ENCODE measurements around the gene ASCC1. TPM values are rescaled to one million over a fixed set of nuclear protein-coding genes. Genes with fewer than 3 reads are reported as not detected.
A peak's percentile ranks its signal among the peaks of the same experiment; 100 is the strongest.

Gene ASCC1
- total and polyA plus RNA-seq, 2 donors (not counting 3 experiments of a cell fraction or from before 2014, with no cell fraction given) = 16.0 to 24.9 TPM

DNA sequence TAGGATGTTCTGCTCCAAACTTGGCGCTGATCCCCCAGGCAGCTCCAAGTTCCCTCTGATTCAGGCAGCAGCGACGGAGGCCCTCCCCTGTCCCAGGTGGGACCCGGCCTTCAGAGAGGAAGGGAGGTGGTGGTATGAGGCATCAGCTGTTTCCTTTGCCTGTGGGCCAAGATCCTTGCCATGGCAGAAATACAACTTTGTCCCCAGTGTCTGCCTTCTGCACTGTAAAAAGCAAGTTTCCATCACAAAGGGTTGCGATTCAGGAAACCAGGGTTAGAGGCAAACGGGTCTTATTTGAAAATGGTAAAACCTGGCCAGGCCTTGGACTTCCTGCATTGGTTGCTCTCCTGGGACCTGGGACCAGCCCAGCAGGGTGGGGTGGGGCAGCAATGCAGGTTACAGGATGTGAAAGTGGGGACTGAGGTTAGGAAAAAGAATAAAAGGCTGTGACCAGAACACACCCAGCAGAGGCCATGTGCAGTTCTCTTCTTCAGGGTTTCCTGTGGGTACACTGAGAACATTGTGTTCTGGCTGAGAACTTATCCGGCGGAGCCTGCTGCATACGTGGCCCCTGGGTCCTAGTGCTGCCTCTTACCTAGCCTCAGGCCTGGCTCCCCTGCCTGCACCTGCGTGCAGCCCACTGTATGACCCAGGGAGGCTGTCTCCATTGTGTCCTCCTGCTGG is 32.5 kb upstream of the ASCC1 start:
- Histone ChIP-seq H3K27me3 (ENCODE audit: control insufficient read depth in 2 of 2, insufficient read depth in 2 of 2, low read length in 2 of 2) (no peaks in the 10 kb centered on the region), H3K4me1 (ENCODE audit: control insufficient read depth, extremely low read depth, insufficient read depth, low read length) (peaks cover 39% of the 10 kb centered on the region), H3K27ac (ENCODE audit: insufficient read depth, low read depth, low read length) (peak overlapping the region; percentile 89), H3K79me2 (ENCODE audit: control insufficient read depth, insufficient read depth, low read length) (no peaks in the 10 kb centered on the region), H3K9ac (replicated peaks; ENCODE audit: extremely low read depth, insufficient read depth, low read length) (peak overlapping the region; percentile 64), H4K20me1 (replicated peaks; ENCODE audit: control insufficient read depth, extremely low read depth, insufficient read depth, low read length) (no peaks in the 10 kb centered on the region), H3K4me2 (ENCODE audit: insufficient read depth, low read length) (peak overlapping the region; percentile 17), H3K9me3 (replicated peaks; ENCODE audit: control insufficient read depth, insufficient read depth, low read length) (no peaks in the 10 kb centered on the region), H3K36me3 (ENCODE audit: control insufficient read depth in 2 of 2, extremely low read depth in 1 of 2, insufficient read depth in 2 of 2, low read length in 2 of 2) (no peaks in the 10 kb centered on the region), H3K9me1 (replicated peaks; ENCODE audit: control insufficient read depth, extremely low read depth, insufficient read depth, low read length) (no peaks in the 10 kb centered on the region), H2AFZ (ENCODE audit: low read depth, low read length) (peak overlapping the region; percentile 6), H3K4me3 (replicated peaks in 1 of 3; ENCODE audit: insufficient read depth in 1 of 3, low read depth in 1 of 3, low read length in 3 of 3) (no peak overlapping the region)
- peak; percentile 91 for DNase-seq (ENCODE audit: low read depth, low spot score)
- intact Hi-C loops (cut with micrococcal nuclease) = loop anchor here (1.0 to 2.0 kb wide), 3 partner anchors 25 to 80 kb away; partner anchors contain the start of gene DDIT4
- TSS peak; percentile 25 for BruUV-seq (replicated peaks)
- TF ChIP-seq, protein P1, sequence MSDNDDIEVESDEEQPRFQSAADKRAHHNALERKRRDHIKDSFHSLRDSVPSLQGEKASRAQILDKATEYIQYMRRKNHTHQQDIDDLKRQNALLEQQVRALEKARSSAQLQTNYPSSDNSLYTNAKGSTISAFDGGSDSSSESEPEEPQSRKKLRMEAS (IDR thresholded peaks at IDR 0.05; ENCODE audit: insufficient read depth, insufficient read length) = no peak
- TF ChIP-seq FOS (IDR thresholded peaks at IDR 0.05; ENCODE audit: borderline replicate concordance, insufficient read depth, low read length) = no peak
- TF ChIP-seq GATA2 (IDR thresholded peaks at IDR 0.05; ENCODE audit: insufficient read depth, insufficient read length, low read depth, low read length) = no peak
- peak; percentile 42 for TF ChIP-seq MYC (IDR thresholded peaks at IDR 0.05; ENCODE audit: low read depth, low read length)
- peak; percentile 89 for TF ChIP-seq POLR2AphosphoS5 (IDR thresholded peaks at IDR 0.05; ENCODE audit: insufficient read depth, low read depth, low read length)
- dilution Hi-C loops (cut with MboI; ENCODE audit: extremely low pct_ligation_motif_present, low sequenced_read_pairs) = no loop called here
- CTCF ChIA-PET = interaction anchor here (0.6 to 2.8 kb wide), 11 partner anchors 10 to 123 kb away, joined by 3 to 10 read pairs (median 6); no protein-coding TSS in a partner anchor
- peak; percentile 97 for FAIRE-seq
- POLR2A ChIA-PET = interaction anchor here (0.7 to 3.1 kb wide), 4 partner anchors 10 to 49 kb away, joined by 3 to 22 read pairs (median 3); partner anchors contain the start of gene DDIT4
